Measurements from ENCODE around the gene CD48.

DNA sequence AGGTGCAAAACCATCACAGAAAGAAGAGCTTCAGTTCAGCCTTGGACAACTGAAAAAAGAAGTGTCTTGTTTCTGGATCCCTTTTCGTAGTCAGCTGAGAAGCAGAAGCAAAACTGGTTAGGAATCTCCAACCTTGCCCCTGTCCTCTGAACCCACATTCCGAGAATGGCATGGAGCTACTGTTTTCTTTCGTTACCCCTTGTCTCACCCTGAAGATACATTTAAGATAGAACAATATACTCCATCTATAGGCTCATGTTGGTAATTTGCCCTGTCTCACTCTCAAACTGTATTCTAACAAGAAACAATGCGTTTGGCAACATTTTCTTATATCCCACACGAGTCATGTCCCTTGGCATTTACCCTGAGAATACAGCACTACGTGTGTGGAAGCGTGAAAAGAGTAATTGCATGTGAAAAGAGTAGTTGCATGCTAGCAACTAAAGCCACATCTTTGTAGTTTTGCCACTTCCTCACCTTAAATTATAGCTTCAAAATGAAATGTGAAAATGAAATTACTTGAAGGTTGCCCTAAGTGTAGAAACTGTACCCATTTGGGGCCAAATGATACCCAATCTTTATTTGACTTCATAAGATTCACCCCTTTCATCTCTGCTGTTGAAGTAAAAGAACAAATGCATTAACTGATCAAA, 32.7 kb upstream of the CD48 start:
- TF ChIP-seq, protein P1, sequence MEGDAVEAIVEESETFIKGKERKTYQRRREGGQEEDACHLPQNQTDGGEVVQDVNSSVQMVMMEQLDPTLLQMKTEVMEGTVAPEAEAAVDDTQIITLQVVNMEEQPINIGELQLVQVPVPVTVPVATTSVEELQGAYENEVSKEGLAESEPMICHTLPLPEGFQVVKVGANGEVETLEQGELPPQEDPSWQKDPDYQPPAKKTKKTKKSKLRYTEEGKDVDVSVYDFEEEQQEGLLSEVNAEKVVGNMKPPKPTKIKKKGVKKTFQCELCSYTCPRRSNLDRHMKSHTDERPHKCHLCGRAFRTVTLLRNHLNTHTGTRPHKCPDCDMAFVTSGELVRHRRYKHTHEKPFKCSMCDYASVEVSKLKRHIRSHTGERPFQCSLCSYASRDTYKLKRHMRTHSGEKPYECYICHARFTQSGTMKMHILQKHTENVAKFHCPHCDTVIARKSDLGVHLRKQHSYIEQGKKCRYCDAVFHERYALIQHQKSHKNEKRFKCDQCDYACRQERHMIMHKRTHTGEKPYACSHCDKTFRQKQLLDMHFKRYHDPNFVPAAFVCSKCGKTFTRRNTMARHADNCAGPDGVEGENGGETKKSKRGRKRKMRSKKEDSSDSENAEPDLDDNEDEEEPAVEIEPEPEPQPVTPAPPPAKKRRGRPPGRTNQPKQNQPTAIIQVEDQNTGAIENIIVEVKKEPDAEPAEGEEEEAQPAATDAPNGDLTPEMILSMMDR (conservative IDR thresholded peaks at IDR 0.05; ENCODE audit: low read length) = peak; percentile 17; the same call in 1 of the 2 replicates
- no peak for TF ChIP-seq EZH2phosphoT487 (IDR thresholded peaks at IDR 0.05; ENCODE audit: borderline replicate concordance)
